Measurements from ENCODE around the gene SP140L. TPM values are rescaled to one million over a fixed set of nuclear protein-coding genes. Genes with fewer than 3 reads are reported as not detected.

SP140L gene
- total and polyA plus RNA-seq, 2 donors (not counting 1 experiment from before 2014, with no cell fraction given) = 94.6 to 154 TPM

DNA sequence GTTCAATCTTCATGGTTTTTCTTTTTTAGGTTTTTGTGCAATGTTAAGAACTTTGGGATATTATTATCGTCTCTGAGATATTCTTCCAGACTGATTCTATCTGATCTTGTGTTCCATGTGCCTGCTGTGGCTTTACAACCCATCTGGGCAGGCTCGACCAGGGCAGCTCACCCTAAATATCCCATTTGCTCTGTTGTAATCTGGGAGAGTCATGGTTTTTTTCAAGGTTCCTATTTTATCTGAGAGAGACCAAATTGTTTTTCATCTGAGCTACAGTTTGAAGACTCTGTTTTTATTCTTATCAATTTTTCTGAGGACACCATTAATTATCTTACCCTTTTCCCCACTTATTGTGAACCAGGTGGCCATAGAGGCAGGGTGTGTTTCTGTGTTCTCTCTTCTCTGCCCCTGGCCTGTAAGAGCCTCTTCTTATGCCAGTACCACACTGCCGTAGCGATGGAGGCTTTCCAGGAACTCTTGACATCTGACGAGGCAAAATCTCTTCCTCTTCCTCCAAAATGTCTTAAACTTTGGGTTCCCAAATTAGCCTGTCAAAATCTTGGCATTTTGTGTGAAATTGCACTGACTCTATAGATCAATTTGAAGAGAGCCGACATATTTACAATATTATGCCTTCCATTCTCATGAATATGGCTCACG is 3.1 kb downstream of the SP140L start:
- H3K4me1 ChIP-seq (ENCODE audit: control insufficient read depth in 2 of 2, insufficient read depth in 2 of 2, low read length in 2 of 2) = peaks cover 54 to 55% of the 10 kb centered on the region in 2 donors
- peak overlapping the region; percentile 83 for H3K4me2 ChIP-seq (replicated peaks; ENCODE audit: low read depth, low read length, poor library complexity, severe bottlenecking)
- H3K9me3 ChIP-seq (ENCODE audit: control extremely low read depth in 1 of 3, control insufficient read depth in 2 of 3, insufficient read depth in 1 of 3, low read length in 2 of 3) = no peaks in the 10 kb centered on the region
- no peak overlapping the region for H3K4me3 ChIP-seq (ENCODE audit: control extremely low read depth in 1 of 5, extremely low read depth in 1 of 5, insufficient read depth in 1 of 5, low read depth in 2 of 5, low read length in 4 of 5)
- H3K9me3 Mint-ChIP-seq (ENCODE audit: insufficient read depth) = no peaks in the 10 kb centered on the region
- peak overlapping the region; percentile 57 for H3K27ac Mint-ChIP-seq
- intact Hi-C loops (cut with micrococcal nuclease) = loop anchor here (5.0 kb wide), 2 partner anchors 82 to 382 kb away; partner anchors contain the start of gene CAB39
- no peak for ATAC-seq (ENCODE audit: low read depth)
- TF ChIP-seq, protein P1, sequence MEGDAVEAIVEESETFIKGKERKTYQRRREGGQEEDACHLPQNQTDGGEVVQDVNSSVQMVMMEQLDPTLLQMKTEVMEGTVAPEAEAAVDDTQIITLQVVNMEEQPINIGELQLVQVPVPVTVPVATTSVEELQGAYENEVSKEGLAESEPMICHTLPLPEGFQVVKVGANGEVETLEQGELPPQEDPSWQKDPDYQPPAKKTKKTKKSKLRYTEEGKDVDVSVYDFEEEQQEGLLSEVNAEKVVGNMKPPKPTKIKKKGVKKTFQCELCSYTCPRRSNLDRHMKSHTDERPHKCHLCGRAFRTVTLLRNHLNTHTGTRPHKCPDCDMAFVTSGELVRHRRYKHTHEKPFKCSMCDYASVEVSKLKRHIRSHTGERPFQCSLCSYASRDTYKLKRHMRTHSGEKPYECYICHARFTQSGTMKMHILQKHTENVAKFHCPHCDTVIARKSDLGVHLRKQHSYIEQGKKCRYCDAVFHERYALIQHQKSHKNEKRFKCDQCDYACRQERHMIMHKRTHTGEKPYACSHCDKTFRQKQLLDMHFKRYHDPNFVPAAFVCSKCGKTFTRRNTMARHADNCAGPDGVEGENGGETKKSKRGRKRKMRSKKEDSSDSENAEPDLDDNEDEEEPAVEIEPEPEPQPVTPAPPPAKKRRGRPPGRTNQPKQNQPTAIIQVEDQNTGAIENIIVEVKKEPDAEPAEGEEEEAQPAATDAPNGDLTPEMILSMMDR (IDR thresholded peaks at IDR 0.05) = no peak
- TF ChIP-seq EZH2 (IDR thresholded peaks at IDR 0.05; ENCODE audit: borderline replicate concordance, insufficient read depth, low read depth, low read length, poor library complexity, severe bottlenecking) = no peak
- ChIA-PET POLR2A (no interaction called here), CTCF (interaction anchor here (0.9 kb wide), 1 partner anchor 47 kb away, joined by 3 read pairs; no protein-coding TSS in a partner anchor)
- peaks cover 89% of the 10 kb centered on the region for H3K79me2 ChIP-seq (ENCODE audit: control insufficient read depth, insufficient read depth, low read length)
- H3K4me1 Mint-ChIP-seq = peaks cover 79% of the 10 kb centered on the region
- no peak overlapping the region for H2AFZ ChIP-seq (ENCODE audit: insufficient read depth, low read depth, low read length, poor library complexity, severe bottlenecking)
- peaks cover 7 to 59% of the 10 kb centered on the region in 2 experiments for H3K36me3 ChIP-seq (replicated peaks in 1 of 2; ENCODE audit: control extremely low read depth in 1 of 2, control insufficient read depth in 1 of 2, extremely low read depth in 1 of 2, insufficient read depth in 2 of 2, low read length in 1 of 2)
- no CpG with 5 or more reads among the region's 7 CpGs for WGBS (ENCODE audit: insufficient coverage)
- no peaks in the 10 kb centered on the region for H3K27me3 Mint-ChIP-seq
- H3K9ac ChIP-seq (ENCODE audit: low read length) = no peak overlapping the region
- peak overlapping the region in 1 of 2 donors; percentile 95 for H3K27ac ChIP-seq (ENCODE audit: low read length in 2 of 2)
- peaks cover 5% of the 10 kb centered on the region for H4K20me1 ChIP-seq (ENCODE audit: control insufficient read depth, insufficient read depth, low read length, poor library complexity, severe bottlenecking)
- DNase-seq = no peak
- H3K27me3 ChIP-seq (replicated peaks in 1 of 4; ENCODE audit: control extremely low read depth in 1 of 4, control insufficient read depth in 3 of 4, insufficient read depth in 4 of 4, low read length in 3 of 4) = no peaks in the 10 kb centered on the region
- peak overlapping the region; percentile 78 for H3K4me3 Mint-ChIP-seq

DNA sequence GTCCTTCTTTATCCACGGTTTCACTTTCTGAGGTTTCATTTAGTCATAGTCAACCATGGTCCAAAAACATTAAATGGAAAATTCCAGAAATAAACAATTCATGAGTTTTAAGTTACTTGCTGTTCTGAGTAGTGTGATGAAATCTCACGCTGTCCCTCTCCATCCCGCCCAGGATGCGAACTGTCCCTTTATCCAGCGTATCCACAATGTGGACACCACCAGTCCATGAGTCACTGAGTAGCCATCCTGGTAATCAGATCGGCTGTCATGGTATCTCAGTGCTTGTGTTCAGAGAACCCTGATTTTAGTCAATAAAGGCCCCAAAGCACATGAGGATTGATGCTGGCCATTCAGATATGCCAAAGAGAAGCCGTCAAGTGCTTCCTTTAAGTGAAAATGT is 3.7 kb downstream of the SP140L start:
- Histone ChIP-seq H4K20me1 (ENCODE audit: control insufficient read depth, insufficient read depth, low read length, poor library complexity, severe bottlenecking) (peaks cover 7% of the 10 kb centered on the region), H3K27me3 (replicated peaks in 1 of 4; ENCODE audit: control extremely low read depth in 1 of 4, control insufficient read depth in 3 of 4, insufficient read depth in 4 of 4, low read length in 3 of 4) (no peaks in the 10 kb centered on the region), H3K4me2 (replicated peaks; ENCODE audit: low read depth, low read length, poor library complexity, severe bottlenecking) (peak overlapping the region; percentile 83), H3K9ac (ENCODE audit: low read length) (no peak overlapping the region), H2AFZ (ENCODE audit: insufficient read depth, low read depth, low read length, poor library complexity, severe bottlenecking) (no peak overlapping the region), H3K4me1 (ENCODE audit: control insufficient read depth in 2 of 2, insufficient read depth in 2 of 2, low read length in 2 of 2) (peaks cover 54 to 55% of the 10 kb centered on the region in 2 donors), H3K79me2 (ENCODE audit: control insufficient read depth, insufficient read depth, low read length) (peaks cover 89% of the 10 kb centered on the region), H3K36me3 (replicated peaks in 1 of 2; ENCODE audit: control extremely low read depth in 1 of 2, control insufficient read depth in 1 of 2, extremely low read depth in 1 of 2, insufficient read depth in 2 of 2, low read length in 1 of 2) (peaks cover 7 to 65% of the 10 kb centered on the region in 2 experiments), H3K27ac (ENCODE audit: low read length in 2 of 2) (no peak overlapping the region), H3K4me3 (ENCODE audit: control extremely low read depth in 1 of 5, extremely low read depth in 1 of 5, insufficient read depth in 1 of 5, low read depth in 2 of 5, low read length in 4 of 5) (no peak overlapping the region), H3K9me3 (ENCODE audit: control extremely low read depth in 1 of 3, control insufficient read depth in 2 of 3, insufficient read depth in 1 of 3, low read length in 2 of 3) (no peaks in the 10 kb centered on the region)
- WGBS (ENCODE audit: insufficient coverage) = 100% methylated on average over 2 of the region's 7 CpGs
- intact Hi-C loops (cut with micrococcal nuclease) = no loop called here
- TF ChIP-seq, protein P1 (IDR thresholded peaks at IDR 0.05) = no peak
- no peak for TF ChIP-seq EZH2 (IDR thresholded peaks at IDR 0.05; ENCODE audit: borderline replicate concordance, insufficient read depth, low read depth, low read length, poor library complexity, severe bottlenecking)
- peak overlapping the region; percentile 12 for H3K27ac Mint-ChIP-seq
- H3K27me3 Mint-ChIP-seq = no peaks in the 10 kb centered on the region
- ChIA-PET CTCF (no interaction called here), POLR2A (no interaction called here)
- DNase-seq = no peak
- no peaks in the 10 kb centered on the region for H3K9me3 Mint-ChIP-seq (ENCODE audit: insufficient read depth)
- H3K4me3 Mint-ChIP-seq = peak overlapping the region; percentile 5
- peaks cover 80% of the 10 kb centered on the region for H3K4me1 Mint-ChIP-seq
- ATAC-seq (ENCODE audit: low read depth) = no peak

All from B cell (primary cell).